T-helper 1 cell treated with Interleukin-12 subunit alpha and Interleukin-12 subunit beta and Interleukin-4 antibody, amounts not matched to agents 30 μg/mL and 1 μg/mL, for 36 hours (primary cell): ENCODE results near the gene NECTIN4.
"Not testable (repeated sequence)": the region's sequence is repeated elsewhere in the genome, so short reads cannot be mapped to it uniquely, and the experiment has no call there.

Source experiments
- H3K27ac Mint-ChIP-seq: one replicate; pipeline ENCODE4 v1.8.0; 2021; ENCODE audit warnings: mild to moderate bottlenecking, mixed read lengths
- H3K27me3 Mint-ChIP-seq: one replicate; pipeline ENCODE4 v1.8.0; 2021; ENCODE audit warnings: low read depth, mixed read lengths
- H3K36me3 Mint-ChIP-seq: one replicate; pipeline ENCODE4 v1.8.0; 2021; ENCODE audit warnings: low read depth, mixed read lengths
- H3K4me1 Mint-ChIP-seq: one replicate; pipeline ENCODE4 v1.8.0; 2021; ENCODE audit warnings: low read depth, mixed read lengths
- H3K4me3 Mint-ChIP-seq: one replicate; pipeline ENCODE4 v1.8.0; 2021; ENCODE audit warnings: mild to moderate bottlenecking, moderate library complexity, mixed read lengths
- H3K9me3 Mint-ChIP-seq: one replicate; pipeline ENCODE4 v1.8.0; 2021; ENCODE audit warnings: mixed read lengths

Gene NECTIN4

DNA sequence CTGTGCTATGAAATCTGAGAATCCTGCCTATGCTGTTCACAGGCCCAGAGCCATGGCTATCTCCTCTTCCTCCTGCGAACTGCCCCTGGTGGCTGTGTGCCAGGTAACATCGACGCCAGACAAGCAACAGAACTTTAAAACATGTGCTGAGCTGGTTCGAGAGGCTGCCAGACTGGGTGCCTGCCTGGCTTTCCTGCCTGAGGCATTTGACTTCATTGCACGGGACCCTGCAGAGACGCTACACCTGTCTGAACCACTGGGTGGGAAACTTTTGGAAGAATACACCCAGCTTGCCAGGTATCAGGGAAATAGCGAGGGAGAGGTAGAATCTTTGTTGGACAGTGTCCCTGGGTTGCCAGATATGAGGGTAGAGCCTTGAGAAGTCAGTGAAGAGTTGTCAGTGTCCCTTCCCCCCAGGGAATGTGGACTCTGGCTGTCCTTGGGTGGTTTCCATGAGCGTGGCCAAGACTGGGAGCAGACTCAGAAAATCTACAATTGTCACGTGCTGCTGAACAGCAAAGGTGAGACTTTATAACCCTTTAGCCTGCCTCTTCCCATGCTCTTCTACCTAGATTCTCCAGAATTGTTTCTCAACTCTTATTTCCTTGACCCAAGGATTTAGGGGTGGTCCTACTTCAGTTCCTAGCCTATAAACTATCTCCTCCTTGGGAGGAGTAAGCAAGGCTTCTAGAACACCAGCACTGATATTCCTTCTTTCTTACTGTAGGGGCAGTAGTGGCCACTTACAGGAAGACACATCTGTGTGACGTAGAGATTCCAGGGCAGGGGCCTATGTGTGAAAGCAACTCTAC is 29.9 kb upstream of the NECTIN4 start:
- peak overlapping the region; percentile 91 for H3K4me3 Mint-ChIP-seq
- peaks cover 37% of the 10 kb centered on the region for H3K36me3 Mint-ChIP-seq
- no peaks in the 10 kb centered on the region for H3K9me3 Mint-ChIP-seq
- no peaks in the 10 kb centered on the region for H3K27me3 Mint-ChIP-seq
- H3K4me1 Mint-ChIP-seq, result peaks cover 38% of the 10 kb centered on the region
- peak overlapping the region; percentile 98 for H3K27ac Mint-ChIP-seq

DNA sequence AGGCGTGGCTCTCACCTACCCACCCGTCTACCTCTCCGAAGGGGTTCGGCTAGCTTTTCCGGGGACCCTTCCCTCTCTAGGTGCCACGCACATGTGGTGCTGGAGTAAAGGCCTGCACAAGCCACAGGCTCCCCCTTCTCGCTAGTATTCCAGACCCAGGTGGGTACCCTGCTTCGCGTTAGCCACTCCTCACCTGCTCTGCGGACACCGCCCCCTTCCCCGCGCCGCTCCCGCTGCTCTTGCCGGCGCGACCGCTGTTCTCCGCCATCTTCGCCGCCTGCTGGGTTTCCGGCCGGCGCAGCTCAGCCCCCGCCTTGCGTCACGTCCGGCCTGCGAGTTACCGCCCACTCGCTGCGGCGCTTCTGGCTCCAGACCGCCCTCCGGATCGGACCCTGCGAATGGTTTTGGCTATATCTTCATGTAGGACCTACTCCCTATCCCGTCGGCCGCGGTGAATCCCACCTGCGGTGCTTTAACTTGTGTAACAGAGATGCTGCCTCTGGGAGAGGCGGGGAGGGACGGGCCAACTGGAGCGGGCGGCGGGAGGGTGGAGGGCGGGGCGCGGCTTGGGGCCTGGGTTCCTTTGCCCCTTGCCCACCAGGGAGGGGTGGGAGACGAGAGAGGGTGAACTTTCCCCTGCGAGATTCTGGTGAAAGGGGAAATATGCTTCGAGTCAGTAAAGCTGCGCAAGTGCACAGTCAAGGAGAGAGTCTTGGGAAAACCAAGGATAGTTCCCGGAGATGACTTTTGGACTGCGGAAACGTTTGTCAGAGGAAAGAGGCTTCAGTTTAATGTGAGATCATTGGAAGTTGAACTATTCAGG is 28.6 kb upstream of the NECTIN4 start, which contains the start of the genes NIT1 and PFDN2:
TSS of gene NIT1 (plus strand) at position 347 of the 823 bp plus-strand sequence. CDS start at position 419, 72 bp downstream.
TSS of gene PFDN2 (minus strand) at position 279 of the 823 bp plus-strand sequence. CDS start at position 268, 11 bp downstream.
- H3K36me3 Mint-ChIP-seq, result peaks cover 27% of the 10 kb centered on the region
- peak within 1 kb of the TSS; percentile 91 for H3K4me3 Mint-ChIP-seq
- peak within 1 kb of the TSS; percentile 98 for H3K27ac Mint-ChIP-seq
- H3K9me3 Mint-ChIP-seq, result no peaks in the 10 kb centered on the region
- H3K4me1 Mint-ChIP-seq, result peaks cover 49% of the 10 kb centered on the region
- no peaks in the 10 kb centered on the region for H3K27me3 Mint-ChIP-seq

DNA sequence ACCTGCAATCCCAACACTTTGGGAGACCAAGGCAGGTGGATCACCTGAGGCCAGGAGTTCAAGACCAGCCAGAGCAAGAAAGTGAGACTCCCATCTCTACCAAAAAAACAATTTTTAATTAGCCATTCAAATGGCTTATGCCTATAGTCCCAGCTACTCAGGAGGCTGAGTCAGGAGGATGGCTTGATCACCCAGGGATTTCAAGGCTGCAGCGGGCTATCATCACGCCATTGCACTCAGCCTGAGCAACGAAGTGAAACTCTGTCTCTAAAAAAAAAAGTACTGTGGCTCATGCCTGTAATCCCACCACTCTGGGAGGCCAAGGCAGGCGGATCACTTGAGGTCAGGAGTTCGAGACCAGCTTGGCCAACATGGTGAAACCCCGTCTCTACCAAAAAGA is 26.6 kb upstream of the NECTIN4 start:
- not testable (repeated sequence) for H3K27me3 Mint-ChIP-seq, H3K9me3 Mint-ChIP-seq
- H3K4me1 Mint-ChIP-seq, result peaks cover 56% of the 10 kb centered on the region
- H3K4me3 Mint-ChIP-seq, result peak overlapping the region; percentile 26
- H3K36me3 Mint-ChIP-seq, result peaks cover 17% of the 10 kb centered on the region
- peak overlapping the region; percentile 73 for H3K27ac Mint-ChIP-seq

DNA sequence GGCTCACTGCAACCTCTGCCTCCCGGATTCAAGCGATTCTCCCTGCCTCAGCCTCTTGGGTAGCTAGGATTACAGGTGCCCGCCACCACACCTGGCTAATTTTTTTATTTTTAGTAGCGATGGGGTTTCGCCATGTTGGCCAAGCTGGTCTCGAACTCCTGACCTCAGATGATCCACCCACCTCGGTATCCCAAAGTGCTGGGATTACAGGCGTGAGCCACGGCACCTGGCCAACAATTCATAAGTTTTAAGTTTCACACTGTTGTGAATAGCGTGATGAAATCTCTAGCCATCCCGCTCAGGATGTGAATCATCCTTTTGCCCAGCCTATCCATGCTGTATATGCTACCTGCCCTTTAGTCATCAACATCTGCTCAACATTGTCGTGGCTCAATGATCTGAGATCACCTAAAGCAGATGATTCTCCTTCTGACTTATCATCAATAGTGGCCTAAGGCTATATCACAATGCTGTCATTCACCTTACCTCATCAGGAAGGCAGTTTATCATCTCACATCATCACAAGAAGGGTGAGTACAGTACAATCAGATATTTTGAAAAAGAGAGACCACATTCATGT is 25.9 kb upstream of the NECTIN4 start:
- Mint-ChIP-seq H3K27me3 (no peaks in the 10 kb centered on the region), H3K9me3 (no peaks in the 10 kb centered on the region), H3K27ac (peak overlapping the region; percentile 73), H3K4me3 (peak overlapping the region; percentile 52), H3K36me3 (peaks cover 14% of the 10 kb centered on the region), H3K4me1 (peaks cover 54% of the 10 kb centered on the region)

DNA sequence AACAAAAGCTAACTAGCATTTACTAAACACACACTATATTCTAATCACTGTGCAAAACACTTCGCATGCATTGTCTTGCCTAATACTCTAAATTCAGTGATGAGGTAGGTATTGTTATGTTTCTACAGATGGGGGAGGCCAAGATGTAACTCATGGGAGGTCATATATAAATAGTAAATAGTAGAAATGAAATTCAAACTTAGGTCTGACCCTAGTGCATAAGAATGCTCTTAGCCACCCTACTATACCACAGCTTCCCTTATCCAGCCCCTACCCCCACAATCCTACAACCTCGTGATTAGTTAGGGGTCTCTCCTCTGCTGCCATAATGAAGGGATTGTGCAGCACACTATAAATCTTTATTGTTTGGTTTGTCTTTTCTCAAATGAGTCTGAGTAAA is 25.2 kb upstream of the NECTIN4 start:
- Mint-ChIP-seq H3K9me3 (no peaks in the 10 kb centered on the region), H3K27ac (no peak overlapping the region), H3K27me3 (no peaks in the 10 kb centered on the region), H3K4me3 (no peak overlapping the region), H3K4me1 (peaks cover 49% of the 10 kb centered on the region), H3K36me3 (peaks cover 10% of the 10 kb centered on the region)

DNA sequence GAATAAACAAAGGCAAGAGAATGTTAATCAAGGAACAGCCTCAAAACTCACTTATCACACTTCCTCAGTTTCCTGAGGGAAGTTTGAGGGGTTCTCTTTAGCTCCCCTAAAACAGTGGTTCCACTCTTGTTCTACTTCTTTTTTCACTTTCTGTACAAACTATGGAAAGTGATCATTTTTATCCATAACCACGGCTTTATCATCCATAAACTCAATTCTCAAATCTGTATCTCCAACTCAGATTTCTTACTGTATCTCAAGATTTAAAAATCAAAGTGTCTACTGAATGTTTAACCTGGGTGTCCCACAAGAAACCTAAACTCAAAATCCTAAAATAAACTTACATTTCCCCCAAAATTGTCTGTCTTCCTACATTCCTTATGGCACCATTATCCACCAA is 24.6 kb upstream of the NECTIN4 start:
- no peak overlapping the region for H3K4me3 Mint-ChIP-seq
- H3K9me3 Mint-ChIP-seq, result no peaks in the 10 kb centered on the region
- H3K27ac Mint-ChIP-seq, result no peak overlapping the region
- peaks cover 45% of the 10 kb centered on the region for H3K4me1 Mint-ChIP-seq
- H3K27me3 Mint-ChIP-seq, result no peaks in the 10 kb centered on the region
- peaks cover 12% of the 10 kb centered on the region for H3K36me3 Mint-ChIP-seq

DNA sequence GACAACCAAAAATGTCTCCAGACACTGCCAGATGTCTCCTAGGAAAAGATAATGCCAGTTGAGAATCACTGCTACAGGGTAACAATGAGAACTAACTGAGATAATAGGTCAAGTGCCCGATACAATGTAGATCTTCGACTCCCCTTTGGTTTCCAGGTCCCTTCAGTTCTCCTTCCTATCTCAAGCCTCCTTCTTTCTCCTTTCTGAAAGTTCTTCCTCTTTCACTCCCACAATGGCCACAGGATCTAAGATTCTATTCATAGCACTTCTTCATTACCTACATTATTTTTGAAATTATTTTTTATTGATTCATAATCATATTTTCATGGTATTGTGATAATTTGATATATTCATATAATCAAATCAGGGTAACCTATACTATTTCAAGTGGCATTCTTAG is 22.2 kb upstream of the NECTIN4 start:
- H3K9me3 Mint-ChIP-seq, result no peaks in the 10 kb centered on the region

DNA sequence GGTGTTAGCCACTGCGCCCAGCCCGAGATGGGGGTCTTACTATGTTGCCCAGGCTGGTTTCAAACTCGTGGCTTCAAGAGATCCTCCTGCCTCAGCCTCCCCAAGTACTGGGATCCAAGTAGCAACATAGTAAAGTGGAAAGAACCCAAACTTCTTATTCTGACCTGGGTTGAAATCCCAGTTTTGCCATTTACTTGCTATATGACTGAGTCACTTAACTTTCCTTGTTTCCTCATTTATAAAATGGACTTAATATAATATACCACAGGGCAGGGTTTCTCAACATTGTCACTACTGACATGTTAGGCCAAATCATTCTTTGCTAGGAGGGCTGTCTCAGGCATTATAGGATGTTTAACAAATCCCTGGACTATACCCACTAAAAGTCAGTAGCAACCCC is 21.8 kb upstream of the NECTIN4 start:
- no peaks in the 10 kb centered on the region for H3K27me3 Mint-ChIP-seq
- H3K36me3 Mint-ChIP-seq, result peaks cover 13% of the 10 kb centered on the region
- H3K4me1 Mint-ChIP-seq, result peaks cover 38% of the 10 kb centered on the region
- no peaks in the 10 kb centered on the region for H3K9me3 Mint-ChIP-seq
- no peak overlapping the region for H3K4me3 Mint-ChIP-seq
- no peak overlapping the region for H3K27ac Mint-ChIP-seq

More for the DNA sequence above, 22.2 kb upstream of the NECTIN4 start:
- peaks cover 39% of the 10 kb centered on the region for H3K4me1 Mint-ChIP-seq
- H3K27ac Mint-ChIP-seq, result no peak overlapping the region
- H3K4me3 Mint-ChIP-seq, result no peak overlapping the region
- H3K27me3 Mint-ChIP-seq, result no peaks in the 10 kb centered on the region
- peaks cover 9% of the 10 kb centered on the region for H3K36me3 Mint-ChIP-seq

DNA sequence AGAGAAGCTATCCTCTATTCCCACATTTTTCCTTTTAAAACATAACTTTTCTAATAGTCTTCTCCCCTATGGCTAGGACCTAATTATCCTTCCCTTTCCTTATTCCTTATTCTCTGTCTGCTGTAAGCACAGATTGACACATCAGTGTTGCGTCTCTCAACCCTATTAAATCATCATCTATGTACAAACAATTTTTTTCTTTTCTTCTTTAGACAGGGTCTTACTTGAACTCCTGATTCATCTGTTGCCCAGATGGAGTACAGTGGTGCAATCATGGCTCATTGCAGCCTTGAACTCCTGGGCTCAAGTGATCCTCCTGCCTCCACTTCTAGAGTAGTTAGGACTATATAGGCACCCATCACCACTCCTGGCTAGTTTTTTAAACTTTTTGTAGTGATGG is 17.1 kb upstream of the NECTIN4 start:
- Mint-ChIP-seq H3K4me3 (no peak overlapping the region), H3K27me3 (no peaks in the 10 kb centered on the region), H3K27ac (no peak overlapping the region), H3K9me3 (no peaks in the 10 kb centered on the region), H3K4me1 (peaks cover 11% of the 10 kb centered on the region), H3K36me3 (peaks cover 23% of the 10 kb centered on the region)

DNA sequence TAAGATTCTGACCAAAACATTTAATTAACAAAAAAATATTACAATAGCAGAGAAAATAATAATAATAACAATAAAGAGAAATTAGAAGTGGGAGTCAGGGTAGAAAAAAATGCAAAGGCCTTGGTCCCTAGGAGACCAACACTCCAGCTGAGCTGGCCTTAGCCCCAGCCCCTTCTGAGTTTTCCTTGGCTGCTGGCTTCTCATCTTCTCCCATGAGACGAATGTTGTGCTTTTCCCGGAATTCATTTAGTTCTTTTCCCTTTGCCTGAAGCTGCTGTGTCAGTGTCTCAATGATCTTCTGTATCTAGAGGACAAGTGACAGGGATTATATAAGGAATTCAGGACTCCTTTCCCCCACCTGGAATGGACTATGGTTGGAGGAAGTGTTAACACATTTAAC is 11.2 kb upstream of the NECTIN4 start:
- Mint-ChIP-seq H3K27me3 (peaks cover 7% of the 10 kb centered on the region), H3K4me1 (peaks cover 24% of the 10 kb centered on the region), H3K4me3 (no peak overlapping the region), H3K36me3 (peaks cover 20% of the 10 kb centered on the region), H3K9me3 (no peaks in the 10 kb centered on the region), H3K27ac (no peak overlapping the region)

DNA sequence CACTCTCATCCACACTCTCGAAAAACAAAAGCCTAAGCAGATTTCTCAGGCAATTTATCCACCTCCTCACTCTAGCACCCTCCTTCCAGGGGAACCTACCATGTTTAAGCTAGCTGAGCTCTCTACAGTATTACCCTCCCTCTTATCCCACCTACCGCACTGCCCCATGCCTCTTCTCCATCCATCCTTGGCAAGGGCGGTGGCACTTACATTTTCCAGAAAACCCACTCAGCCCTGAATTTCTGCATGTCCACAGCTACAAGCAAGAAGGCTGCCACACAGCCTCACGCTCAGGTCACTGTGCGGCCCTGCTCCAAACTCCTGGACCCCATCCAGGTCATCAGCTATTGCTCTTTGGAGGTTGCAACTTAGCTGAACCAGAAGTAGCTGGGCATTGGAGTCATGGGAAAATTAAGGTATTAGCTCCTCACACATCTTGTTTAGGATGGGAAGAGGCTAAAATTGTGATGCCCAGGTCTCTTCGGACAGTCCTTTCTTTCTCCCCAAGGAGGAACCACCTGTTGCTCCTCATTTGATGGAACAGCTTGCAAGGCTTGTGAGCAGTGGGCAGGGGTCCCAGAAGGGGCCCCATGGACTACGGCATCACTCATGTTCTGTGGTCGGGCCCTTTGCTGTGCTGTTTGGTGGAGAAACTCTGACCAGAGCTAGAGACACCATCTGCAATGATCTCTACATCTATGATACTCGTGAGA is 9.9 kb upstream of the NECTIN4 start:
- Mint-ChIP-seq H3K4me3 (peak overlapping the region; percentile 70), H3K27ac (no peak overlapping the region), H3K27me3 (peaks cover 12% of the 10 kb centered on the region), H3K9me3 (no peaks in the 10 kb centered on the region), H3K4me1 (peaks cover 30% of the 10 kb centered on the region), H3K36me3 (peaks cover 17% of the 10 kb centered on the region)

DNA sequence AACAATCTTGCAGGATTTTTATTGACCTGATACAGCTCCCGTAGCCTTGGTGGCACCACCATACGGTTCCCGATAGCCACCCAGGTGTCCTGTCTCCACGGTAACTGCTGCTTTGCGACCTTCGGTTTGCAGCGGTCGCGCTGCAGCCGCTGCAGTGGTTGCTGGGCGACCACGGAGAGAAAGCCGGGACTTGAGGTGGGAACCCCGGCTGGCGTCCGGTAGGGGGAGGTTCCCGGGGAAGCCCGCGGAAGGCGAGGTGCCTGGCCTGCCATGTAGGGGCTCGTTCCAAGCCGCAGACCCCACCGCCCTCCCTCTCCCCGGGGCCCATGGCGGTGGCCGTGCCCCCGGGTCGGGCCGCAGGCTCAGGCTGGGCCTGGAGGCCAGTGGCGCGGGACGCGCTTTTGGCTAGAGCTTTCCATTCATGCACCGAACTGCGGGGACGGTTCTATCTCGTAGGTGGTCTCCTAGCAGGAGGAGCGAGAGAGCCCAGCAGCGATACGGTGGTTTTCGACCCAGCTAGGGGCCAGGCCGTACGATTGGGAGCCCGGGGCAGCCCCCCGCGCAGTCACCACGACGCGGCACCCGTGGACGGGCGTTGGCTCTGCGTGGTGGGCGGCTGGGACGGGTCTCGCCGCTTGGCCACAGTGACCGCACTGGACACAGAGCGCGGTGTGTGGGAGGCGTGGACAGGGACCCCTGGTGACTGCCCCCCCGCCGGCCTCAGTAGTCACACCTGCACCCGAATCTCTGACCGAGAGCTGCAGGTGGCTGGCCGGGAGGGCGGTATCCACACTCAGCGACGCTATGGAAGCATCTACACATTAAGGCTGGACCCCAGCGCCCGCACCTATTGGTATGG is 9.1 kb upstream of the NECTIN4 start, which contains the start of gene KLHDC9:
TSS of gene KLHDC9 (plus strand) at position 152 of the 859 bp plus-strand sequence. CDS start at position 327, 175 bp downstream.
- no peaks in the 10 kb centered on the region for H3K9me3 Mint-ChIP-seq
- peaks cover 16% of the 10 kb centered on the region for H3K36me3 Mint-ChIP-seq
- H3K4me1 Mint-ChIP-seq, result peaks cover 30% of the 10 kb centered on the region
- H3K4me3 Mint-ChIP-seq, result peak within 1 kb of the TSS; percentile 89
- H3K27me3 Mint-ChIP-seq, result peaks cover 12% of the 10 kb centered on the region
- H3K27ac Mint-ChIP-seq, result peak within 1 kb of the TSS; percentile 96

DNA sequence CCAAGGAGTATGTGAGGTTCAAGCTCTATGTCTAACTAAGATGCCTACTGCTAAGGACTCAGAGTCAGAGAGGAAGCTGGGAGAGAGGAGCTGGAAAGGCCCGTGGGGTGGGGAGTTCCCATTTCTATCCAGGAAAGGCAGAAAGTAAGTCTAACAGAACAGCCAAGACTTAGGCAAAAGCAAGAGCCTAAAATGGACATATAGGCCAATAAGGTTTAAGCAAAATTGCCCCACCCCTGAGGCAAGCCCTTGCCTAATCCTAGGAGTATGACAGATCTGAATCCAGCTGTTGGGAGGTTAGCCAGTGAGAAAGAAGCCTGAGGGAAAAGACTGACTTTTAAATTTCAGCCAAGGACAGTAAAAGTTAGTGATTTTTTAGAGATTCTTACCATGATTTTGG is 7.2 kb upstream of the NECTIN4 start:
- Mint-ChIP-seq H3K4me1 (peaks cover 44% of the 10 kb centered on the region), H3K27ac (no peak overlapping the region), H3K36me3 (peaks cover 12% of the 10 kb centered on the region), H3K4me3 (no peak overlapping the region), H3K27me3 (peaks cover 12% of the 10 kb centered on the region), H3K9me3 (no peaks in the 10 kb centered on the region)
